AML-193 (cell line): ENCODE results near the gene IDH3A.
A peak's percentile ranks its signal among the peaks of the same experiment; 100 is the strongest.
"Not testable (repeated sequence)": the region's sequence is repeated elsewhere in the genome, so short reads cannot be mapped to it uniquely, and the experiment has no call there.

ENCODE experiments used
- DNase-seq, 2 experiments: peaks; one replicate each; lab custom pipeline; 2025; lab: John Stamatoyannopoulos, UW

Gene IDH3A

DNA sequence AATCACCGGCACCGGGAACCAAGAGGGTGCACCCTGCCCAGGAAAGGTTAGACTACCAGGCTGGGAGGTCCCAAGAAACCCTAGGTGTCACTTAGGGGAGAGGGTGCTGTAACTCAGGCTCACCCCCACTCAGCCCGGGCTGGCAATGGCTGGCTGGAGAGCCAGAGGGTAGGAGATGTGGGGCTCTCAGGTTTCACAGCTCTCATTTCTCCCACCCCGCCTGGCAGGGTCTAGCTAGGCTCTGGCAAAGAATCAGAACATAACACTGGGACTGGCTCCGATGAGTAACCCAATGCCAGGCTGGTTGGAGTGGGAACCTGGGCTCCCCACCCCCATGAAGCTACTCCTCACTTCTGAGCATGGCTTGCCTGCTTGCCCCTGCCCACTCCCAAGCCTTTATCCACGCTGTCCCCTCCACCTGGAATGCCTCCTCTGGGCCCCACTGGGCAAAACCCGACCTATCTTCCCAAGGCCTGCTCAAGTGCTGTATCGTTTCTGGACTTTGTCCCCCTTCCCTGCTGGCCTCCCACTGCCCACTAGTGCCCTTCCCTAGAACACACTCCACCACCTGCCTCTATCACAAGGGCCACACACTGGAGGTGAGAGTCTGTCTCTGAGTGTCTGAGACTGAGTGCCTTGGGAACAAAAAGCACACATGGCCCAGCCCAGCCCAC lies 19.9 kb upstream of the IDH3A start:
- no peak for DNase-seq

DNA sequence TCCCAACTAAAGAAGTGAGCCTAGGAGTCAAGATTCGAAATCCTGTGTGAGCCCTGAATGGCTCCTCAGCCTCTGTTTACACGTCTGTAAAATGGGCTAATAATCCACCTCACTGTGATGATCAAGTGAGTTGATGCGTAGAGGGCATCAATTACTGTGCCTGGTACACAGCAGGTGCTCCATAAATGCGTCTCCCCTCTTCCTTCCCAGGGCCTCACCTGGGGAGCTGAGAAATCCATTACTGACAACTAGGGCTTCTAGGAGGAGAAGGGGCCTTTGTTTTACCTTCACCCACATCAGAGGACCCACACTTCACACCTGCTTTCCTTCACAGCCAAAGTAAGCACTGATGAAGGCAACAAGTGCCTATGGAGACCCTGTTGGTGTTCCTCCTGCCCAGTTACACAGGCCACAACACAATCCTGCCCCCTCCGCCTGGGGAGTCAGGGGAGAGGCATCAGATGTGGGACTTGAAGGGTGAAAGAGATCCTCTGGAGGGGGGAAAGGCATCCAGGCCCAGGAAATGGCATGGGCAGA lies 19.3 kb upstream of the IDH3A start:
- no peak for DNase-seq

GRCh38 chr15:78130466-78131294 lies 18.5 kb upstream of the IDH3A start:
- DNase-seq, result no peak

- peak; percentile 14 to 21 for DNase-seq
Observed at GRCh38 chr15:78131295-78132061, 17.7 kb upstream of the IDH3A start, which contains the start of gene CIB2. TSS of gene CIB2 (minus strand) at chr15:78131445. CDS start at chr15:78131215, 230 bp downstream.

- DNase-seq, result no peak
Observed at GRCh38 chr15:78133801-78134200, 15.4 kb upstream of the IDH3A start.

- no peak for DNase-seq
Observed at GRCh38 chr15:78139578-78139977, 9.6 kb upstream of the IDH3A start.

DNA sequence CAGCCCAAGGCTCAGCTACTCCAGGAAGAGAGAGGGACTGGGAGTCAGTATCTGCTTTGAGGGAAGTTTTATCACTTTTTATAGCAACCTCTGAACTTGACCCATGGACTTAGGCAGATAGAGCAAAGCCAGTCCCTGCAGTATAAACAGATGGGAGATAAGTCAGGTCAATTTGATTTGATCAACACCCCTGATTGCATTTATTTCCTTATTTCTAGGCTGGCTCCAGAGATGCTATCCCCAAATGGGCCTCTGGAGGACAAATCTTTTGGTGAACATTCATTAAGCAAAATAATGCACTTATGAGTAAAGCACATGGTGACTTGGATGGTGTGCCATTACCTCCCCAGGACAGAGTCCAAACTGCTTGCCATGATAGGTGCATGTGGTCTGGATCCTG lies 8.9 kb upstream of the IDH3A start:
- DNase-seq, result no peak

DNA sequence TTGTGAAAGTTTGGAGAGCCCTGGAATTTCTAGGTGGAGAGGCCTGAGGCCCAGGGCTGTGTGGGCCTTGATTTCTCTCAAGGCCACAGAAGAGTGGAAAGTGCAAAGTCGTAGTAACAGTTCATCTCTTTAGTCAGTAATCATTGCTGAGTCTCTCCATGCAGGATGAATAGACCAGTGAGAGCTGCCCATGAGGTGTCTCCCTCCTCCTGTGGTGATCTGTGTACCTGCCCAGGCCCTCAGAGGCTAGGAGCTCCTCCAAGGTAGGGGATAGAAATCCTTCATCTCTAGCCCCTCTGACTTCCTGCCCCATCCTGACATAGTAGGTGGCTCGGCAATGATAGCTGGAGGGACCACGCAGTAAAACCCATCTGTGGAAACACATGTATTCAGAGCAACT lies 6.8 kb upstream of the IDH3A start:
- DNase-seq, result no peak

DNA sequence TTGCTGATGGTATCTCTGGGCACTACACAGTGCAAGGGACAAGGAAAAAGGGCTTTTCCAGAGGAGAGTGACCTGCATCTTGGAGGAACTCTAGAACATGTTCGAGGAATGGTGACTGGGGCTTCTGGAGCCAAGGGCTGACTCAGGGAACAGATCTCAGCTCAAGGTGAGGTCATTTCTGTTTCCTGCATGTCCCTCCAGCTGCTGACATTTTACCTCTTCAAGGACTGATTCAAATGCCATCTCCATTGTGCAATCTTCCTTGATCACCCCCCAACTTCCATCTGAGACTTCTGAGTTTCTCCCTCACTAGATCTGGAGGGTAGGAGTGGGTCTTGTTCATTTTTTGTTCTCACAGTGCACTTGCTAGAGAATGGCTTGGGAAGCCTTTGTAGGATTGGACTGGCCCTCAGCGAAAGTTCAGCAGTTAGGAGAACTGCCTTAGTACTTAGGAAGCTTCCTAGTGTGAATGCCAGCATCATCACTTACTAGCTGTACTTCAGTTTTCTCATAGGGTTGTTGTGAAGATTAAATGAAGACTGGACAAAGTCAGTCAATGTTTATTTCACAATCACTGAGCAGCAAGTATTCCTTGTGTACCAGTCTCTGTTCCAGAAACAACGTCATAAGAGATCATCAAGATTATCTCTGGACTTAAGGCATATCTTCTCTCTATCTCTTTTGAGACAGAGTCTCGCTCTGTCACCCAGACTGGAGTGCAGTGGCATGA lies 2.6 kb upstream of the IDH3A start:
- DNase-seq, result no peak

- DNase-seq, result no peak
Observed at GRCh38 chr15:78147566-78147965, 1.6 kb upstream of the IDH3A start.

DNA sequence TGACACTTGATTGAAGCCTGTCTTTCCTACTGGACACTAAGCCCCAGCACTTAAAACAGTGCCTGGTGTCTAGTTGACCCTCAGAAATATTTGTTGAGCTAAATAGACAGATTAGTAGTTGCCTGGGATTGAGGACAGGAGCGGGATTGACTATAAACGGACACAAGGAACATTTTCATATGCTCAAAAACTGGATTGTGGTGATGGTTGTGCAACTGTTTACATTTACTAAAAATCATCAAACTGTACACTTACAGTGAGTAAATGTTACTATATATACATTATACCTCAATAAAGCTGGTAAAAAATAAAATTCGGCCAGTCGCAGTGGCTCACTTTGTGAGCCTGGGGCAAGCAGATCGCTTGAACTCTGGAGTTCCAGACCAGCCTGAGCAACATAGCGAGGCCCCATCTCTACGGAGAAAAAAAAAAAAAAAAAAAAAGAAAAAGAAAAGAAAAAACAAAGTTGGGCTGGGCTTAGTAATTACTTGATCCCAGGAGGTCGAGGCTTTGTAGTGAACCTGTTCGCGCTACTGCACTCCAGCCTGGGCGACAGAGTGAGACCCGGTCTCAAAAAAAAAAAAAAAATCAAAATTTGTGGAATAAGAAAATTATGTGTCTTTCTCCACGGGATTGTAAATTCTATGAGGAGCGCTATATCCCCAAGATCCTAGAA lies 632 bp upstream of the IDH3A start:
- DNase-seq, result no peak

GRCh38 chr15:78149805-78150751 lies 916 bp downstream of the IDH3A start:
- no peak for DNase-seq

DNA sequence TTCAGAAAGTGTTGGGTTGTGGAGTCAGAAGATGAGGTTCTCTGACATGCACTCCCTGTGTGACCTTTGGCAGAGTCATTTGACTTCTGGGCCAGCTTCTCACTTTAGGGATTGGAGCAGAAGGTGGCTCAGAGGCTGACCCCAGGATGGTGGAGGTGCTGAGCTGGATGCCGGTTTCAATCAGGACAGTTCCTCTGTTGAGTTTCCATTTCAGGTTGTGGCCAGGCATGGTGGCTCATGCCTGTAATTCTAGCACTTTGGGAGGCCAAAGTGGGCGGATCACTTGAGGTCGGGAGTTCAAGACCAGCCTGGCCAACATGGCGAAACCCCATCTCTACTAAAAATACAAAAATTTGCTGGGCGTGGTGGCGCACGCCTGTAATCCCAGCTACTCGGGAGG lies 1.9 kb downstream of the IDH3A start:
- DNase-seq, result not testable (repeated sequence)

DNA sequence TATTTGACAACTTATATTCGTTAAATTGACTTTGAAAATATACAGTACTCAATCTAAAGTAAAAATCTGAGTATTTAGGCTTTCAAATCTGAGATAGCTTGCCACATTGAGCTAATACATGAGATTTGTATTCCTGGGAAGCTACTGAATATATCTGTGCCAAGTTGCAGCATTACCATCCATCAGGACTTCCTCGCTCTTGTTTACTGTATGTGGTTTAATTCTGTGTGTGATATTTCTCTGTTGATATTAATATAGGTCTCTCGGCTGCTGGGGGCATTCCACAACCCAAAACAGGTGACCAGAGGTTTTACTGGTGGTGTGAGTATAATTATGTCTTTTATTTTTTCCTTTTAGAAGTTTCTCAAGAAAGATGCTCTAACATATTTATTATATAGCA lies 5.8 kb downstream of the IDH3A start:
- no peak for DNase-seq

DNA sequence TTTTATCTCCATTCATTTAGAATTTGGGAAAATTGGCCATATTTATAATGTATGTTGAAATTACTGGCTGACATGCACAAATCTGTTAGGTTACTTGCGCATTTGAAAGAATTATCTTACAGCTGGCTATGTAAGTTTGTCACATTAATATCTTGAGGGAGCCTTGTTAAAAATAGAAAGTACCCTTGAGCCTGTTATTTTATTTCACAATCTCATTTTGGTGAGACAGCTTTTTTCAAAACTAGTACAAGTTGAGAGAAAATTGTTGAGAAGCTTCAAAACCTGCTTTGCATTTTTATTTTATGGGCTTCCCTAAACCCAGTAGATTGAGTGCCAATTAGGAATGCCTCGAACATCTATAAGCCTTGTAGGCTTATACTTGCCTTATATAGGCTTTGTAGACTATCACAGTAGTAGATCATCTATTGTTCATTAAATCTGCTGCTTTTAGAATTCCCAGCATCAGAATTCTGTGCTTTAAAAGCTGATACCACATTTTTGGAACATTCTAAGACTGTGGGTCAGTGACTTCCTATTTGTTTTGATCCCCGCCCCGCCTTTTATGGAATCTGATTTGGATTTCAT lies 6.3 kb downstream of the IDH3A start:
- DNase-seq, result no peak

DNA sequence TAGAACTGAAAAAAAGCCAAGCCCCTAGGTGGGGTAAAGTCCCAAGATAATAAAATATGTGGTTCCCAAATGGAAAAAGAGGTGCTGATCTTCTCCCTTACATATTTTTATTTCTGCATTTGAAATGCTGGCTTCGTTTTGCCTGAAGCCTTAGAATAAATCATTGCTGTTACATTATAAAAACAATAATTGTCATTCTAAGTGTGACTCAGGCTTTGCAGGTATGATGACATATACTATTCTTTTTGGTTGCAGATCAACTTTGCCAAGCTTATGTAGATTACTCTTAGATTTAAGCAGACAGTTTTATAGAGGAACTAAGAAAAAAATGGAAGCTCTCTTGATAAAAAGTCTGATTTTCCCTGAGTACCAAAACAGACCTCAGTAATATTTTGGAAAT lies 7.5 kb downstream of the IDH3A start:
- DNase-seq, result no peak

- DNase-seq, result no peak
Observed at GRCh38 chr15:78157203-78157602, 8.0 kb downstream of the IDH3A start.

DNA sequence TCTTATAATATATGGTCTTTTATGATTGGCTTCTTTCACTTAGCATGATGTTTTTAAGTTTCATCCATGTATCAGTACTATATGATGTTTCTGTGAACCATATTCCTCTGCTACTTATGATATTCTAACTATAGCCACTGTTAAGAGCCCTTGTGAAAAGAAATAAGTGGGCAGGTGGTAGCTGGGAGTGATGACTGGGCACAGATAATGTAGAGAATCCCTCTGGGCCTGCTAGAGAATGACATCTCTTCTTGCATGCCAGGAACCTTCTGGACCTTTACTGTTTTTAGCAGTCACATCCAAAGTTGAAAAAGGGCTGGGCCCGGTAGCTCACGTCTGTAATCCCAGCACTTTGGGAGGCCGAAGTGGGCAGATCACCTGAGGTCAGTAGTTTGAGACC lies 10.2 kb downstream of the IDH3A start:
- no peak for DNase-seq

DNA sequence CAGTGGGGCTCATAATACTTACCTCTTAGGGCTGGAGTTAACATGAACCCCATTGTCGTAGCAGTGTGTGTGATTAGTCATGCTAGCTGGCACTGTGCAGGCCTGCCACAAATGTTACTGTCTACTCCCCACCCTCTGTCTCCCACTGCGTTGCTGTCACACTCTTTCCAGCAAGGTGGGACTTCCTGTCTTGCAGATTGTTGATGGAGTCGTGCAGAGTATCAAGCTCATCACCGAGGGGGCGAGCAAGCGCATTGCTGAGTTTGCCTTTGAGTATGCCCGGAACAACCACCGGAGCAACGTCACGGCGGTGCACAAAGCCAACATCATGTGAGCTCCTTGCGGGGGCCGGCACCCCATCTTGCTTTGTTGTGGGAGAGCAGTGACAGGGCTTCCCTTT lies 12.9 kb downstream of the IDH3A start:
- DNase-seq, result no peak

DNA sequence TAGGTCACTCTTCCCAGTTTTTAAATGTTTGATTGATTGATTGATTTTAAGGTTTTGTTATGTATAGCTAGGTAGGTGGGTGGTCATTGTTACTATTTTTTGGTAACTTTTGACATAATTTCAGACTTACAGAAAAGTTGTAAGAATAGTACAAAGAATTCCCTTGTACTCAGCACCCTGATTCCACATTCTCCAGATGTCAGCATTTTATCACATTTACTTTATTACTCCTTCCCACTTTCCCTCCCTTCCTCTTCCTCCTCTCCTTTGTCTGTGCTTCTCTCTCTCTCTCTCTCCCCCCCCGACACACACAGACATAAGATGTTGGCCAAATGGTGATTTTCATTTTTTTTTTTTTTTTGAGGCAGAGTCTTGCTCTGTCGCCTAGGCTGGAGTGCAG lies 14.8 kb downstream of the IDH3A start:
- DNase-seq, result no peak
